OCI-LY3 (cell line): ENCODE data around the gene CNTNAP2.

Source experiments
- EZH2phosphoT487 ChIP-seq: fragments of 200-600 bp; shearing (Covaris generic); IDR thresholded peaks from 2 replicates; pipeline ENCODE4 v1.6.1; 2018; ENCODE audit warnings: antibody characterized with exemption, mixed run types, low read depth
- TF ChIP-seq, protein P1 (sequence below): fragments of 200-600, 300-600 bp; sonication (generic); IDR thresholded peaks from 2 replicates; pipeline ENCODE4 v1.5.1; 2014; ENCODE audit warnings: antibody characterized with exemption, low read length, low read depth

DNA sequence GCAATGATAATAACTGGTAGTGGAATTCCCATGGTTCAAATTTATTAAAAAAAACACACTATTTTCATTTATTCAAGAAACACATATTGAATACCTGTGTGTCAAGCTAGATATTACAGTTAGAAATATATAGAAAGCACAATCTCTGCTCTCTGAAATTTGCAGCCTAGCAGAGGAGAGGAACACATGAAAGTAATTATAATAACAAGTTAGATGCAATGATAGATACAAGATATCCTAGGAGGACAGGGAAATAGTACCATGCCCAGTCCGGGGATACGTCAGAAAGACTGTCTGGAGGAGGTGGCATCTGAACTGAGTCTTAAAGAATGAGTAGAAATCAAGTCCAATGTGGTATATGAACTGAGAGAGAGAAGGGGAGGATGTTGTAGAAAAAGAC is 1988.3 kb downstream of the CNTNAP2 start:
- TF ChIP-seq, protein P1, sequence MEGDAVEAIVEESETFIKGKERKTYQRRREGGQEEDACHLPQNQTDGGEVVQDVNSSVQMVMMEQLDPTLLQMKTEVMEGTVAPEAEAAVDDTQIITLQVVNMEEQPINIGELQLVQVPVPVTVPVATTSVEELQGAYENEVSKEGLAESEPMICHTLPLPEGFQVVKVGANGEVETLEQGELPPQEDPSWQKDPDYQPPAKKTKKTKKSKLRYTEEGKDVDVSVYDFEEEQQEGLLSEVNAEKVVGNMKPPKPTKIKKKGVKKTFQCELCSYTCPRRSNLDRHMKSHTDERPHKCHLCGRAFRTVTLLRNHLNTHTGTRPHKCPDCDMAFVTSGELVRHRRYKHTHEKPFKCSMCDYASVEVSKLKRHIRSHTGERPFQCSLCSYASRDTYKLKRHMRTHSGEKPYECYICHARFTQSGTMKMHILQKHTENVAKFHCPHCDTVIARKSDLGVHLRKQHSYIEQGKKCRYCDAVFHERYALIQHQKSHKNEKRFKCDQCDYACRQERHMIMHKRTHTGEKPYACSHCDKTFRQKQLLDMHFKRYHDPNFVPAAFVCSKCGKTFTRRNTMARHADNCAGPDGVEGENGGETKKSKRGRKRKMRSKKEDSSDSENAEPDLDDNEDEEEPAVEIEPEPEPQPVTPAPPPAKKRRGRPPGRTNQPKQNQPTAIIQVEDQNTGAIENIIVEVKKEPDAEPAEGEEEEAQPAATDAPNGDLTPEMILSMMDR = no peak
- no peak for TF ChIP-seq EZH2phosphoT487
